GM12892 (cell line): Measurements from ENCODE around the gene CAMP.

Experiments
- POLR2A ChIP-seq: IDR thresholded peaks from 2 replicates; pipeline ENCODE4 v1.6.1; 2011; ENCODE audit warnings: low read depth, low read length, control low read depth
- POLR2AphosphoS5 ChIP-seq: IDR thresholded peaks from 2 replicates; pipeline ENCODE4 v1.6.1; 2011; ENCODE audit warnings: low read depth, low read length, control low read depth
- TAF1 ChIP-seq: IDR thresholded peaks from 2 replicates; pipeline ENCODE4 v1.6.1; 2011; ENCODE audit warnings: low read depth, mild to moderate bottlenecking, control low read depth, low read length, borderline replicate concordance

DNA sequence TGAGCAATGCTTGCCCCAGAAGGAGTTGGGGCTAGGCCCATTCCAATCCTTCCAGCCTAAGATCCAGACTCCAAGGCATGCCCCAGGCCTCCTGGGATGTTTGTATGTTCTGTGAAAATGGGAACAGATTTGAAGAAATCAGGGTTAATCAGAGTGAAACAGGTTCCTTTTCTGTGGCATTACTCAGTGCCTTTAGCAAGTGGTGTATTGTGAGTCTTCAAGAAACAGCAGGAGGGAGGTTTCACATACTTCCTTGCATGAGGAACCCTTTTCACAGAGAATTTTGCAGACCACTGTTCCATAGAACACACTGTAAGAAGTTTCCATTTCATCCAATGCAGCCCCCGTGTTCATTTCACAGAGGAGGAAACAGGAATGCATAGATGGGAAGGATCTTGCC lies 26.7 kb upstream of the CAMP start:
- TF ChIP-seq POLR2A (no peak), POLR2AphosphoS5 (no peak), TAF1 (no peak)
